ENCODE measurements around the gene MRPL22.

- TF ChIP-seq FOXA1 (IDR thresholded peaks at IDR 0.05) = no peak
- no peak for TF ChIP-seq BHLHE40 (IDR thresholded peaks at IDR 0.05; ENCODE audit: borderline replicate concordance)
- TF ChIP-seq PKNOX1 (IDR thresholded peaks at IDR 0.05) = no peak
- TF ChIP-seq SP1 (IDR thresholded peaks at IDR 0.05) = no peak
- no peak for TF ChIP-seq SUZ12 (IDR thresholded peaks at IDR 0.05)
- no peak for TF ChIP-seq ELF4 (IDR thresholded peaks at IDR 0.05)
- TF ChIP-seq ZNF384 (IDR thresholded peaks at IDR 0.05) = no peak
- no peak for TF ChIP-seq FOXK2 (IDR thresholded peaks at IDR 0.05)
- no peak for TF ChIP-seq NFRKB (IDR thresholded peaks at IDR 0.05)
- TF ChIP-seq LEF1 (IDR thresholded peaks at IDR 0.05; ENCODE audit: borderline replicate concordance) = no peak
These were observed 70.0 kb downstream of the MRPL22 start for GRCh38 chr5:155010881-155011280.

All from HEK293T (cell line).